ENCODE data around the gene SIGLEC6. TPM values are rescaled to one million over a fixed set of nuclear protein-coding genes. Genes with fewer than 3 reads are reported as not detected.

SIGLEC6 gene
- total RNA-seq, 1 experiment from 2014 or later = not detected

GRCh38 chr19:51525651-51526050, 5.8 kb downstream of the SIGLEC6 start:
- Histone ChIP-seq H3K36me3 (ENCODE audit: control insufficient read depth, insufficient read depth, low read length) (no peaks in the 10 kb centered on the region), H3K9me3 (ENCODE audit: control insufficient read depth, insufficient read depth, low read depth, low read length) (no peaks in the 10 kb centered on the region), H3K27me3 (ENCODE audit: control insufficient read depth, insufficient read depth, low read length) (peaks cover 3% of the 10 kb centered on the region; the same call in 1 of the 2 replicates), H3K4me1 (ENCODE audit: control insufficient read depth, insufficient read depth, low read length) (no peaks in the 10 kb centered on the region), H3K27ac (ENCODE audit: low read length) (no peak overlapping the region), H3K4me3 (ENCODE audit: low read depth in 2 of 2, low read length in 2 of 2) (no peak overlapping the region)
- DNase-seq (ENCODE audit: low read depth, low spot score) (no peak), ATAC-seq (no peak)
- TF ChIP-seq REST (IDR thresholded peaks at IDR 0.05; ENCODE audit: insufficient read depth in 1 of 2, low read depth in 2 of 2, low read length in 1 of 2) (no peak), SIN3A (IDR thresholded peaks at IDR 0.05; ENCODE audit: borderline replicate concordance, insufficient read depth, low read depth, low read length) (no peak)
- intact Hi-C loops (cut with micrococcal nuclease; ENCODE audit: unreplicated experiment) = no loop called here
- ChIA-PET CTCF (no interaction called here), POLR2A (no interaction called here)
- BruUV-seq (replicated peaks) = no TSS peak
- in situ Hi-C loops (cut with HindIII; ENCODE audit: low pct_unique_long_range_greater_than_20kb, low sequenced_read_pairs) = no loop called here

GRCh38 chr19:51524666-51525264, 6.7 kb downstream of the SIGLEC6 start:
- DNase-seq (ENCODE audit: low read depth, low spot score) = no peak
- Histone ChIP-seq H3K27ac (ENCODE audit: low read length) (no peak overlapping the region), H3K36me3 (ENCODE audit: control insufficient read depth, insufficient read depth, low read length) (no peaks in the 10 kb centered on the region), H3K9me3 (ENCODE audit: control insufficient read depth, insufficient read depth, low read depth, low read length) (no peaks in the 10 kb centered on the region), H3K4me1 (ENCODE audit: control insufficient read depth, insufficient read depth, low read length) (no peaks in the 10 kb centered on the region), H3K4me3 (ENCODE audit: low read depth in 2 of 2, low read length in 2 of 2) (no peak overlapping the region), H3K27me3 (ENCODE audit: control insufficient read depth, insufficient read depth, low read length) (peaks cover 3% of the 10 kb centered on the region; the same call in 1 of the 2 replicates)
- intact Hi-C loops (cut with micrococcal nuclease; ENCODE audit: unreplicated experiment) = no loop called here
- ChIA-PET POLR2A (no interaction called here), CTCF (no interaction called here)
- in situ Hi-C loops (cut with HindIII; ENCODE audit: low pct_unique_long_range_greater_than_20kb, low sequenced_read_pairs) = no loop called here
- TF ChIP-seq SIN3A (IDR thresholded peaks at IDR 0.05; ENCODE audit: borderline replicate concordance, insufficient read depth, low read depth, low read length) (no peak), REST (IDR thresholded peaks at IDR 0.05; ENCODE audit: insufficient read depth in 1 of 2, low read depth in 2 of 2, low read length in 1 of 2) (no peak), CTCF (IDR thresholded peaks at IDR 0.05) (no peak), POLR2AphosphoS5 (IDR thresholded peaks at IDR 0.05; ENCODE audit: low read depth, low read length) (no peak), TCF7L2 (IDR thresholded peaks at IDR 0.05; ENCODE audit: low read depth, low read length) (no peak)
- BruUV-seq (replicated peaks) = no TSS peak
- ATAC-seq = no peak

Data from Panc1 (cell line).